NCI-H1694 (cell line): ENCODE measurements around the gene PCBP3.
"Not testable (repeated sequence)": the region's sequence is repeated elsewhere in the genome, so short reads cannot be mapped to it uniquely, and the experiment has no call there.

Experiments used
- DNase-seq: peaks from one replicate; lab custom pipeline; 2025; lab: John Stamatoyannopoulos, UW

Gene PCBP3

GRCh38 chr21:45969921-45970673 lies 326.6 kb downstream of the PCBP3 start:
- no peak for DNase-seq

- peak; percentile 9 for DNase-seq
Measured at GRCh38 chr21:45970674-45971615, 327.4 kb downstream of the PCBP3 start.

- DNase-seq: no peak
Measured at GRCh38 chr21:45971616-45972352, 328.3 kb downstream of the PCBP3 start.

GRCh38 chr21:45972353-45972715 lies 328.8 kb downstream of the PCBP3 start:
- no peak for DNase-seq

- peak; percentile 19 for DNase-seq
Measured at GRCh38 chr21:45972716-45973474, 329.4 kb downstream of the PCBP3 start.

- DNase-seq: peak; percentile 48
Measured at GRCh38 chr21:45973475-45974072, 330.0 kb downstream of the PCBP3 start.

- no peak for DNase-seq
Measured at GRCh38 chr21:45974073-45975019, 330.8 kb downstream of the PCBP3 start.

- no peak for DNase-seq
Measured at GRCh38 chr21:45975020-45975666, 331.6 kb downstream of the PCBP3 start.

GRCh38 chr21:45975667-45976409 lies 332.3 kb downstream of the PCBP3 start:
- DNase-seq: not testable (repeated sequence)

GRCh38 chr21:45976701-45977311 lies 333.3 kb downstream of the PCBP3 start:
- DNase-seq: no peak

- DNase-seq: no peak
Measured at GRCh38 chr21:45977396-45977795, 333.9 kb downstream of the PCBP3 start.

GRCh38 chr21:45979141-45979631 lies 335.7 kb downstream of the PCBP3 start:
- DNase-seq: no peak

GRCh38 chr21:45979651-45980050 lies 336.1 kb downstream of the PCBP3 start:
- no peak for DNase-seq

GRCh38 chr21:45980271-45980670 lies 336.7 kb downstream of the PCBP3 start:
- no peak for DNase-seq

- DNase-seq: no peak
Measured at GRCh38 chr21:45980697-45981096, 337.2 kb downstream of the PCBP3 start.

- DNase-seq: no peak
Measured at GRCh38 chr21:45981151-45982091, 337.9 kb downstream of the PCBP3 start, which contains the start of gene COL6A1. Gene COL6A1 (plus strand): TSS chr21:45981770. CDS start chr21:45981851, 81 bp downstream.
